ENCODE results near the gene ZNF593. TPM values are rescaled to one million over a fixed set of nuclear protein-coding genes. Genes with fewer than 3 reads are reported as not detected.

Gene ZNF593
- total and polyA plus RNA-seq, 2 of the 13 experiments (the other 11 are each of a cell fraction or from before 2014, with no cell fraction given) = 37.3 to 55.8 TPM

GRCh38 chr1:26164036-26164860 lies 5.5 kb upstream of the ZNF593 start (continued):
- TF ChIP-seq KIAA2018 (CRISPR knock-in tag; IDR thresholded peaks at IDR 0.05; ENCODE audit: borderline replicate concordance) = no peak
- TF ChIP-seq KLF6 (CRISPR knock-in tag; IDR thresholded peaks at IDR 0.05) = no peak
- TF ChIP-seq ATF4 (CRISPR knock-in tag; IDR thresholded peaks at IDR 0.05) = no peak
- no peak for TF ChIP-seq KLF16 (CRISPR knock-in tag; IDR thresholded peaks at IDR 0.05)
- peak; percentile 11 for TF ChIP-seq HNRNPLL (IDR thresholded peaks at IDR 0.05; ENCODE audit: low read depth, low read length, poor library complexity, severe bottlenecking)
- peak; percentile 81 for TF ChIP-seq YY1 (IDR thresholded peaks at IDR 0.05; ENCODE audit: insufficient read depth, insufficient replicate concordance, low read depth, low read length)
- peak; percentile 16; the same call in 1 of the 2 replicates for TF ChIP-seq ZNF501 (CRISPR knock-in tag; IDR thresholded peaks at IDR 0.05)
- TF ChIP-seq FOSL2 (CRISPR knock-in tag; IDR thresholded peaks at IDR 0.05) = no peak
- TF ChIP-seq TFDP1 (CRISPR knock-in tag; IDR thresholded peaks at IDR 0.05; ENCODE audit: borderline replicate concordance) = peak; percentile 29; the same call in 1 of the 2 replicates
- TF ChIP-seq MLLT10 (CRISPR knock-in tag; IDR thresholded peaks at IDR 0.05) = no peak
- no peak for TF ChIP-seq ZNF660 (CRISPR knock-in tag; IDR thresholded peaks at IDR 0.05; ENCODE audit: borderline replicate concordance, low read depth)
- TF ChIP-seq SRY (CRISPR knock-in tag; IDR thresholded peaks at IDR 0.05) = peak; percentile 58; the same call in 1 of the 2 replicates
- TF ChIP-seq ZNF3 (CRISPR knock-in tag; IDR thresholded peaks at IDR 0.05) = no peak
- no peak for TF ChIP-seq THAP7 (CRISPR knock-in tag; IDR thresholded peaks at IDR 0.05)
- TF ChIP-seq, protein P1, sequence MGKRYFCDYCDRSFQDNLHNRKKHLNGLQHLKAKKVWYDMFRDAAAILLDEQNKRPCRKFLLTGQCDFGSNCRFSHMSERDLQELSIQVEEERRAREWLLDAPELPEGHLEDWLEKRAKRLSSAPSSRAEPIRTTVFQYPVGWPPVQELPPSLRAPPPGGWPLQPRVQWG (CRISPR knock-in tag; IDR thresholded peaks at IDR 0.05; ENCODE audit: borderline replicate concordance, low read depth) = no peak
- peak; percentile 78 for TF ChIP-seq RAD21 (CRISPR knock-in tag; IDR thresholded peaks at IDR 0.05)
